Measurements from ENCODE around the gene OCIAD1. TPM values are rescaled to one million over a fixed set of nuclear protein-coding genes. Genes with fewer than 3 reads are reported as not detected.
"Not testable (repeated sequence)": the region's sequence is repeated elsewhere in the genome, so short reads cannot be mapped to it uniquely, and the experiment has no call there.

The OCIAD1 gene
- total and polyA plus RNA-seq, 2 of the 13 experiments (the other 11 are each of a cell fraction or from before 2014, with no cell fraction given), result 67.3 to 74.9 TPM

DNA sequence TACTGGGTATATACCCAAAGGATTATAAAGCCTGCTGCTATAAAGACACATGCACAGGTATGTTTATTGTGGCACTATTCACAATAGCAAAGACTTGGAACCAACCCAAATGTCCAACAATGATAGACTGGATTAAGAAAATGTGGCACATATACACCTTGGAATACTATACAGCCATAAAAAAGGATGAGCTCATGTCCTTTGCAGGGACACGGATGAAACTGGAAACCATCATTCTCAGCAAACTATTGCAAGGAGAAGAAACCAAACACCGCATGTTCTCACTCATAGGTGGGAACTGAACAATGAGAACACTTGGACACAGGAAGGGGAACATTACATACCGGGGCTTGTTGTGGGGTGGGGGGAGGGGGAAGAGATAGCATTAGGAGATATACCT is 58.9 kb downstream of the OCIAD1 start:
- CTCF ChIA-PET (ENCODE audit: low intra/inter-chr PET ratio, low total read pairs); H3K79me2 ChIP-seq (ENCODE audit: insufficient read depth, low read length); H3K9me3 ChIP-seq (ENCODE audit: low read length); POLR2A ChIA-PET; in situ Hi-C loops (cut with HindIII; ENCODE audit: extremely low pct_ligation_motif_present, low pct_unique_long_range_greater_than_20kb); H3K9ac ChIP-seq (ENCODE audit: insufficient read depth, low read depth, low read length); H4K20me1 ChIP-seq (ENCODE audit: insufficient read depth, low read length); H2AFZ ChIP-seq (ENCODE audit: low read length); H3K4me2 ChIP-seq (ENCODE audit: low read depth, low read length); ATAC-seq; FAIRE-seq; H3K27me3 ChIP-seq (ENCODE audit: control insufficient read depth in 1 of 2, insufficient read depth in 2 of 2, low read length in 2 of 2); DNase-seq (ENCODE audit: low spot score); H3K4me3 ChIP-seq (replicated peaks in 1 of 3; ENCODE audit: insufficient read depth in 1 of 3, low read depth in 2 of 3, low read length in 3 of 3); H3K4me1 ChIP-seq (ENCODE audit: insufficient read depth, low read length); H3K27ac ChIP-seq (ENCODE audit: extremely low read length, insufficient read depth, low read length); BruUV-seq (replicated peaks); H3K36me3 ChIP-seq (replicated peaks in 1 of 2; ENCODE audit: control insufficient read depth in 1 of 2, insufficient read depth in 2 of 2, low read length in 2 of 2); intact Hi-C loops (cut with micrococcal nuclease; ENCODE audit: unreplicated experiment): not testable (repeated sequence)
- 12% methylated on average over 3 of the region's 3 CpGs for WGBS (ENCODE audit: low lambda C conversion rate)

DNA sequence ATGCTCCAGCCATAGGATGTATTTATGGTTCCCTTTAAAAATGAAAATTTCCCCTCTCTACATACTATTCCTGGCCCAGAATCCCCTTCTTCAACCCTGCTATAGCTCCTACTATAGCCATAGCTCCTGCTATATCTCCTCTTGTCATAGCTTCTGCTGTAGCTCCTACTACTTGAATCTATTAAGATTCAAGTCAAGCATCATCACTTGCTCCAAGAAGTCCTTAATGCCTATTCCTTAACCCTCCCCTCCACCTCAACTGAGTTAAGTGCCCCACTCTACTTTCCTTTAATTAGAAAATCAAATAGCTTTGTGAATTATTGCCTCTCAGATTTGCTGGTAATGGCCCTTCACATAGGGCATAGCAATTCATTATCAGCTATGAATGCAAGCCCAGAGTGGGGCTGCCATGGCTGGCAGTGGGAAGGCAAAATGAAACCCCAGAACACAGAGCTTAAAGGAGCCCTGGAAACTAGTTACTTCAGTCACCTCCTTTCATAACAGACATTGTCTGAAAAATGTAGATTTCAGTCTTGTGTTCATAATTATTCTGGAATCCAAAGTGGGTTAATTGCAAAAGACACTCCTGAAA is 60.2 kb downstream of the OCIAD1 start:
- Histone ChIP-seq H3K4me3 (replicated peaks in 1 of 3; ENCODE audit: insufficient read depth in 1 of 3, low read depth in 2 of 3, low read length in 3 of 3) (no peak overlapping the region), H2AFZ (ENCODE audit: low read length) (no peak overlapping the region), H4K20me1 (ENCODE audit: insufficient read depth, low read length) (no peaks in the 10 kb centered on the region), H3K9me3 (ENCODE audit: low read length) (no peaks in the 10 kb centered on the region), H3K27me3 (ENCODE audit: control insufficient read depth in 1 of 2, insufficient read depth in 2 of 2, low read length in 2 of 2) (no peaks in the 10 kb centered on the region), H3K4me2 (ENCODE audit: low read depth, low read length) (no peak overlapping the region), H3K27ac (ENCODE audit: extremely low read length, insufficient read depth, low read length) (no peak overlapping the region), H3K4me1 (ENCODE audit: insufficient read depth, low read length) (no peaks in the 10 kb centered on the region), H3K9ac (ENCODE audit: insufficient read depth, low read depth, low read length) (no peak overlapping the region), H3K36me3 (replicated peaks in 1 of 2; ENCODE audit: control insufficient read depth in 1 of 2, insufficient read depth in 2 of 2, low read length in 2 of 2) (no peaks in the 10 kb centered on the region), H3K79me2 (ENCODE audit: insufficient read depth, low read length) (no peaks in the 10 kb centered on the region)
- ChIA-PET POLR2A (no interaction called here), CTCF (ENCODE audit: low intra/inter-chr PET ratio, low total read pairs) (no interaction called here)
- FAIRE-seq, result no peak
- intact Hi-C loops (cut with micrococcal nuclease; ENCODE audit: unreplicated experiment) (no loop called here), in situ Hi-C loops (cut with HindIII; ENCODE audit: extremely low pct_ligation_motif_present, low pct_unique_long_range_greater_than_20kb) (no loop called here)
- ATAC-seq, result no peak
- no TSS peak for BruUV-seq (replicated peaks)
- DNase-seq (ENCODE audit: low spot score), result no peak
- no peak for TF ChIP-seq NCOR1 (IDR thresholded peaks at IDR 0.05; ENCODE audit: borderline replicate concordance, low read length)
- no peak for TF ChIP-seq ZNF776 (CRISPR knock-in tag; IDR thresholded peaks at IDR 0.05)
- TF ChIP-seq, protein P1, sequence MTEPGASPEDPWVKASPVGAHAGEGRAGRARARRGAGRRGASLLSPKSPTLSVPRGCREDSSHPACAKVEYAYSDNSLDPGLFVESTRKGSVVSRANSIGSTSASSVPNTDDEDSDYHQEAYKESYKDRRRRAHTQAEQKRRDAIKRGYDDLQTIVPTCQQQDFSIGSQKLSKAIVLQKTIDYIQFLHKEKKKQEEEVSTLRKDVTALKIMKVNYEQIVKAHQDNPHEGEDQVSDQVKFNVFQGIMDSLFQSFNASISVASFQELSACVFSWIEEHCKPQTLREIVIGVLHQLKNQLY (CRISPR knock-in tag; IDR thresholded peaks at IDR 0.05), result no peak
- TF ChIP-seq ZBED4 (CRISPR knock-in tag; IDR thresholded peaks at IDR 0.05; ENCODE audit: borderline replicate concordance), result no peak
- TF ChIP-seq FOXJ3 (CRISPR knock-in tag; IDR thresholded peaks at IDR 0.05; ENCODE audit: borderline replicate concordance), result no peak
- no peak for TF ChIP-seq CENPT (CRISPR knock-in tag; IDR thresholded peaks at IDR 0.05; ENCODE audit: low read depth)
- no peak for TF ChIP-seq HOXA5 (CRISPR knock-in tag; IDR thresholded peaks at IDR 0.05)
- no peak for TF ChIP-seq ZBTB33 (CRISPR knock-in tag; IDR thresholded peaks at IDR 0.05)
- TF ChIP-seq GTF3A (CRISPR knock-in tag; conservative IDR thresholded peaks at IDR 0.05), result no peak
- TF ChIP-seq, protein P2, sequence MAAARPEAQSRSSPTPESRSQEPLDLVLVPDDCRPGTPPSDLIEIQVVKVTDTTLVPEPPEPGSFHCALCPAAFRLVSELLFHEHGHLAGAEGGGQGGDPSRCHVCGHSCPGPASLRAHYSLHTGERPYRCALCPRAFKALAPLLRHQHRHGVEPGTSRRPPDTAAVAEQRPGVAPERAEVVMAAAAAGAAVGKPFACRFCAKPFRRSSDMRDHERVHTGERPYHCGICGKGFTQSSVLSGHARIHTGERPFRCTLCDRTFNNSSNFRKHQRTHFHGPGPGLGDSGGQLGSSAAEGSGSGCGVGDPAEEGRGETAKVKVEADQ (CRISPR knock-in tag; IDR thresholded peaks at IDR 0.05; ENCODE audit: borderline replicate concordance), result no peak
- no peak for TF ChIP-seq MTF2 (CRISPR knock-in tag; IDR thresholded peaks at IDR 0.05; ENCODE audit: borderline replicate concordance)
- TF ChIP-seq RFX1 (IDR thresholded peaks at IDR 0.05), result no peak
